ENCODE measurements around the gene INHBB.

INHBB gene

DNA sequence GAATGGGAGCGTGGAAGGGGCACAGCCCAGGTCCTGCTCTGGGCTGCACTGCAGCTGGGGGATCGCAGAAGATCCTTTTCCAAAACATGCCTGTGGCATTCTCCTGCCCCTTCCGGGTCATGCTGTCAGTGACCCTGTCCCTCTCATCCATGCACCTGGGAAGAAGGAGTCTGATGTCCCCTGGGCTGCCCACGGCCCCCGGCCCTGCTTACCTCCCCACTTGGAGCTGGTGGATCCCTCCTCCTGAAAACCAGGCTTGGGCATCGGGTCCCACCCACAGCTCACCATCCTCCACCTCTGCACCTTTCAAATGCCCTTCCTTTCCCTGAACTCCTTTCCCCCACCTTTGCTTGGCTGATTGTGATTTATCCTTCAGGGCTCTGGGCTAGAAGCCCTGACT lies 11.8 kb downstream of the INHBB start:
- no peak for DNase-seq (ENCODE audit: low read depth)

DNA sequence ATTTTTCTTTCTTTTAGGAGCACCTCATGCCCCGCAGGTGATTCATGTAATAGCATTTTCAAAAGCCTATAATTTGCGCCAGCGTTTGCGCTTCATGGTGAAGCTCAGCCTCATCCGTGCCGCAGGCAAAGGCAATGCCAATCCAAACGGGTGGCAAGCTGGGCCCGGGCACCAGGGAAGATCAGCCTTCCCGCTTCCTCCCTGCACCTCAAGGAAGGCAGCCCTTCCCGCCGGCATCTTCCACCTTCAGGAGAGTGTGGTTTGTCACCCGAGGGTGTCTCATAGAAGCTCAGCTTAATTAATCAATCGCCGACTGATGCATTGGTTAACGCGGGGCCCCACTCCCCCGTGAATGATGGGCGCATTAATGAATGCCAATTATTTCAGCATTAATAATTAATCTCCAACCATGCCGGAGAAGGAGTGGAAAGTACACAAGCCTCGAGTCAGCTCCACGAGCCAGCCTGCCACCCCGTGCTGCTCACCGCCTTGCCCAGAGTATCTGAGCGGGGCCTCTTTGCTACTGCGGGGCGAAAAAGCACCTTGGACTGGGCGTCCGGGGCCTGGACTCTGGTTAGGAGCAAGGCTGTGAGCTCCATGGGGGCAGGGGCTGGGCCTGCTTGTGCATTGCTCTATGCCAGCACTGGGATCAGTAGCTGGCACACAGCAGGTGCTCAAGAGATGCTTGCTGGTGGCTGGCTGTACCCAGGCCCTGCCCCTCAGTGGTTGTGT lies 13.0 kb downstream of the INHBB start:
- DNase-seq (ENCODE audit: low read depth), result no peak

DNA sequence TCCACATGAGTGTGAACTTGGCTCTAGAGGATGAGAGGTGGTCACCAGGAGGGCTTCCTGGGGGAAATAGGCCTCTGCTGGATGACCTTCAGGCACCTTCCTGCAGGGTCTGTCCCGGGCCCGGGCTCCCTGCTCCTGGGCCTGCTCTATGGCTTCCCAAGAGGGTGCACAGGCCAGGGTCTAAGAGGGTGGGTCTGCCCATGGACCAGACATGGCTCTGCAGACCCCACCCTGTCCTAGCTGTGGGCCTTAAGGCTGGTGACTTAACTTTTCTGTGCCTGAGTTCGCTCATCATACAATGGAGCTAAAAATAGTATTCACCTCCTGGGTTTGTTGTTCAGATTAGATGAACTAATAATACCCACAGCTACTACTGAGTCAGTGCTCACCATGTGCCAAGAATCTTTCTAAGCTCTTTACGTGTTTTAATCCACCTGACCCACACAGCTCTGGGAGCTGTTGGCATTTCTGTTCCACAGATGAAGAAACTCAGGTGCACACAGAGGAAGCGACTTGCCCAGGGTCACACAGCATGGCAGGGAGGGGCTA lies 14.4 kb downstream of the INHBB start:
- no peak for DNase-seq (ENCODE audit: low read depth)

DNA sequence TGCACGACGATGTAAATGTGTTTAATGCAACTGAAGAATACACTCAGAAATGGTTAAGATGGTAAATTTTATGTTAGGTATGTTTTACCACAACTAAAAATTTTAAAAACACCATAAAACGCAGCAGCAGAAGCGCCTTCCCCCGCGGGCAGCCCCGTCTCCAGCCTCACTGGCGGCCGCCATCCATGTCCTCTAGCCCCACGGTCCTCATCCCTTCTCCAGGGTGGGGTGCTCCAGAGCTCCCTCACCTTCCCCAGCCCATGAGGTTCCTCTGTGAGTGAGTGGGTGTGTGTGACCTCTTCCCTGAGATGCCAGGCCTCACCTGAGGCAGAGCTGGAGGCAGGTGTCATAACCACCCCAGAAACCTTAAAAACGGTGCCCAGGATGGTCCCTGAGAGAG lies 17.0 kb downstream of the INHBB start:
- DNase-seq (ENCODE audit: low read depth), result no peak

DNA sequence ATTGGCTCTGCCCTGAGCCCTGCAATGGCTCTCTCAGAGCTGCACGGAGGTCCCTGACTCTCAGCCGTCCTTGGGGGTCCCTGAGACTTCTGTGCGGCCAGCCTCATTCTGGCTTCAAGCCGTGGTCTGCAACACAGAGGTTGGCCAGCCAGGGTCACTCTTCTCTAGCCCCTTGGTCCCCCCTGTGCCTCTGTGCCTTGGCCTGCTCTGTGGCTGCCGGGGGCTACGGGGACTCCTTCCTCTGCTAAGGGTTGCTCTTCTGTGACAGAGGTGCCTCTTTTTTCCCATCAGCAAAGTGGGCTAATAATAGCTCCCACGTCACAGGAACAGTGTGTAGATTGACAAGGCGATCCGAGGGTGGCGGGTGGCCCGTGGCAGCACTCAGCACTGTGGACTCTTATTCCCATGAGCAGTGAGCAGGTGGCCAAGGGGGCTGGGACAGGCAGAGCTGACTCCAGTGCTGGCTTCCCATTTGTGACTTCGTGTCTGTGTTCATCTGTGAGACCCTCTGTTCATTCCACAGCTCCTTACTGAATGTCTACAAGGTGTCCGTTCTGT lies 19.4 kb downstream of the INHBB start:
- no peak for DNase-seq (ENCODE audit: low read depth)

DNA sequence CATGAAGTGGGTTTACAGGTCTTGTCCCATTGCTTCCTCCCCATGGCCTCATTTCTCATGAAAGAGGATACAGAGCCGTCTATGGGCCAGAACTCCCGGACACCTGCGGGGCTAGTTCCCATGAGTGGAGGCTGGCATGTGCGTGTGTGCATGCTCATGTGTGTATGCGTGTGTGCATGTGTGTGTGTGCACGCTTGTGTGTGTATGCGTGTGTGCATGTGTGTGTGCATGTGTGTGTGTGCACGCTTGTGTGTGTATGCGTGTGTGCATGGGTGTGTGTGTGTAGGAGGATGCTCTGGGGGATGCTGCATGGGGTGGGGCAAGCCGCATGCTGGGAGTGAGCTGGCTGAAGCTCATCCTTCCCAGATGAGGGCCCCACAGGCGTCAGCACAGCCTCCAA lies 20.8 kb downstream of the INHBB start:
- DNase-seq (ENCODE audit: low read depth), result no peak

DNA sequence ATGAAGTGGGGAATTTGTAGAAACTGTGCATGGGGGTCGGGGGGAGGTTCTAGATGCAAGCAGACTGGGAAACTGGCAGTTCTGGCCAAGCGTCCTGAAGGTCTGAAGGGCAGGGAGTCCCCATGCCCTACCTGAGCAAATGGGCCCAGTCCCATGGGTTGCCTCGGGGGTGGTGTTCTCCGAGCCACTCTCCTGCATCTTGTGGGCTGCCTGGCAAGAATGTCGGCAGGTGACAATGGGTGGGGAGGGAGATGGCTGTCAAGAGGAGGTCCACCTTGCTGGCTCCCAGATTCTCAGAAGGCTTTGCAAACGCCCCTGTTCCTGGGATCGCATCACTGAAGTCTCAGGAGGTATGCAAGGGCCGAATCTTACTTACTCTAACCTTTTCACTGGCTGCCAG lies 21.3 kb downstream of the INHBB start:
- no peak for DNase-seq (ENCODE audit: low read depth)

DNA sequence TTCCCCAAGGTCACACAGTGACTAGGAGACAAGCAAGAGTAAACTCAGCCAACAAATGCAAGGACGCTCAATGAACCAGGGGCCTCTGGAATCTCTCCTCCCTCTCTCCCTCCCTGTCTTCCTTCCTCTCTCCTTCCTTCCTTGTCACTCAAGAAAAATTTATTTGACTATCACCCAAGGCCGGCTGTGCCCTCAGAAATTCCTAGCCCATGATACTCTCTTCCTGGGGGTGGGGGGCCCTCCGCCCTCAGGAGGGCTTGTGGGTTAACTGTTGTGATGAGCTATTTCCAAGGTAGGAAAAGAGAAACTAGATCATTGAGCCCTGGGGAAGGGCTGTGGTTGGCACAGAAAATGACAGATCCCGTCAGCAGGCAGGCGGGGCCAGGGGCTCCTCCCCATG lies 21.7 kb downstream of the INHBB start:
- DNase-seq (ENCODE audit: low read depth), result no peak

DNA sequence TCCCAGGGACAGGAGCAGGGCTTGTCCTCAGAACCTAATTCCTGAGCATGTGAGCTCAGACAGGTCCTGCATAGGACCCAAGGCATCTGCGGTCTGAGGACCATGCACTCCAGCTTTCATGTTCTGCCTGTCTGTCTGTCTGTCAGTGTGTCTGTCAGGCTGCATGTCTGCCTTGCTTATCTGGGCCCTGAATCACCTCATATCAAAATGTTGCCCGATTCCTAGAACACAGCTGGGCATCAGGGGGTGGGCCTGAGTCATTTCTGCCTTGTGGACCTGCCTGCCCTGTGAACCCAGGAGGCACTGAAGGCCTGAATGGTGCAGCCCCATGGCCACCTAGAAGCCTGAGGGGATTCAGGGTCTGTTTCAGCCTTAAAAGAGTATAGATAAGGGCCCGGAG lies 22.1 kb downstream of the INHBB start:
- DNase-seq (ENCODE audit: low read depth), result no peak

DNA sequence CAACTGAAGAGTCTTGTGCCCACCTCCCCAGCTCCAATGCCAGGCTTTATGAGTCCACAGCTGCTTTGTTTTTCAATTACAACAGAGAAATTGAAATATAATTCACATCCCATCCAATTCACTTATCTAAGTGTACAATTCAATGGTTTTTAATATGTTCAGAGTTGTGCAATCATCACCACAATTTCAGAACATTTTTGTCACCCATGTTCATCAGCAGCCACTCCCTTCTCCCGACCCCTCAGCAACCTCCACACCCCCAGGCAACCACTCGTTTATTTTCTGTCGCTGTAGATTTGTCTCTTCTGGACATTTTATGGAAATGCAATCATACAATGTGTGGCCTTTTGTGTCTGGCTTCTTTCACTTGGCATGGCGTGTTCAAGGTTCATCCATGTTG lies 23.3 kb downstream of the INHBB start:
- DNase-seq (ENCODE audit: low read depth), result no peak

DNA sequence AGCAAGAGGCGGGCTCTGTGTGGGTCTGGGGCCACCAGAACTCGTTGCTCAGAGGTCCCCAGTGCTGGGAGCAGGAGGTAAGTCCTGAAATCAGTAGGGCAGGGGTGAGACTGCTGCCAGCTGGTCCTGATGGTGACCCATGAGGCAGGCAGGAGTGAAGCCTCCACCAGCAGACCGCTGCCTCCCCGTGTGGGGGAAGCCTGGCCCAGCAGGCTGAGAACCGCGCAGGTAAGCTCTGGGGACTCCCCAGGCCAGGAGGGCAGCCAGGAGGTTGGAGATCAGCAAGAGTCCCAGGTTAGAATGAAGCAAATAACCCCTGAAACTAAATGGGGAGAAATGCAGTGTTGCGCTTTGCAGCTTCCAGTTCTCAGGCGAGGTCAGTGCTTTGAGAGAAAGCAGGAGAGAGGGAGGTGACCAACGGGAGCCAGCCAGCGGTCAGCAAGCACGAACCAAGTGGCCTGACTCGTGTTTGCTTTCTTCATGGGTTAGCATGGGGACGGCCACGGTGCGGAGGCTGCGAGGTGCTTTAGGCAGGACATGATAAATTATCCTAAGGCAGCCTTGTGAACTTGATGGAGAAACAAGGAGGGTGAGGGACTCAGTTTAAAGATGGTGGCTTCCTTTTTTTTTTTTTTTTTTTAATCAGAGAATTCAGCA lies 26.2 kb downstream of the INHBB start:
- no peak for DNase-seq (ENCODE audit: low read depth)

DNA sequence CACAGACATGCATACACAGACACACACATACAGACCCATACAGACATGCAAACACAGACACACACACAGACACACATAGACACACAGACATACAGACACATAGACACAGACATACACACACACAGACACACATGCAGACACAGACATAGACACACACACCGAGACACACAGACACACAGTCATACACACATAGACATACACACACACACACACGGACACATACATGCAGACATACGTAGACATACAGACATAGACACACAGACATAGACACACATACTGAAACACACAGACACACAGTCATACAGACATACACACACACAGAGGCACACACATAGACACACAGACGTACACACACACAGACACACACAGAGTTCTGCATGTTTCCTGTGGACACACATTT lies 26.9 kb downstream of the INHBB start:
- DNase-seq (ENCODE audit: low read depth), result no peak

DNA sequence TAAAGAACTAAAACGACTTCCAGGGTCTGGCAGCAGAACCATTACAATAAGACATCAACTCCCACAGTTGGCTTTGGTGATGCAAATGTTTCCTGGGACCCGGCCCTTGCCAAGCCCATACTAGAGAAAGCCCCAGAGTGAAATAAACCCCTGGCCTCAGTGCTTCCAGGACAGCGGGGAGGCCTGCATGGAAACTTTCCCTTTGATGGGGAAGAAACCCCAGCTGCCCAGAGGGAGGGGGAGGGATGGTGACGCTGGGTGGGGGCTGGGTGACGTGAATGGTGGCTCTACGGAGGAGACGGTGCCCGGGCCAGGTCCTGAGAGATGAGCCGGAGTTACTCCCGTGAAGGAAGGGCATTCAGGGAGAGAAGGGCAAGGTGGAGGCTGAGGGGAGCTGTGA lies 27.5 kb downstream of the INHBB start:
- DNase-seq (ENCODE audit: low read depth), result no peak

DNA sequence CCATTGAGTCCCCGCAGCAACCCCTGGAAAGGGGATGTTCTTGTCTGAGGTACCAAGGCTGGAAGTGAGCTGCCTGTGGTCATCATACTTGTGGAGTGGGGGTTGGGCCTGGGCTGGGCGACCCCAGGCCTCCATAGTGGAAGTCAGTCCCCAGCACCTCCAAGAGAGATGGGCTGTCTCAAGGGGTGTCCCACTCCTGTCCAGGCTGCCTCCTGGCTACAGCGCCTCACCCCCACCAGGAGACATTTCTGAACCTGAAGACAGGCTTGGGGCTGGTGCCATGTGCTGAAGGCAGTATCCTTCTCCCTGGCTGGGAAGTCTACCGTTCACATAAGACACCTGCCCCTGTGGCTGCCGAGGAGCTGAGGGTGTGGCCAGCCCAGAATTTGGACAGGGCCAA lies 28.9 kb downstream of the INHBB start:
- DNase-seq (ENCODE audit: low read depth), result no peak

DNA sequence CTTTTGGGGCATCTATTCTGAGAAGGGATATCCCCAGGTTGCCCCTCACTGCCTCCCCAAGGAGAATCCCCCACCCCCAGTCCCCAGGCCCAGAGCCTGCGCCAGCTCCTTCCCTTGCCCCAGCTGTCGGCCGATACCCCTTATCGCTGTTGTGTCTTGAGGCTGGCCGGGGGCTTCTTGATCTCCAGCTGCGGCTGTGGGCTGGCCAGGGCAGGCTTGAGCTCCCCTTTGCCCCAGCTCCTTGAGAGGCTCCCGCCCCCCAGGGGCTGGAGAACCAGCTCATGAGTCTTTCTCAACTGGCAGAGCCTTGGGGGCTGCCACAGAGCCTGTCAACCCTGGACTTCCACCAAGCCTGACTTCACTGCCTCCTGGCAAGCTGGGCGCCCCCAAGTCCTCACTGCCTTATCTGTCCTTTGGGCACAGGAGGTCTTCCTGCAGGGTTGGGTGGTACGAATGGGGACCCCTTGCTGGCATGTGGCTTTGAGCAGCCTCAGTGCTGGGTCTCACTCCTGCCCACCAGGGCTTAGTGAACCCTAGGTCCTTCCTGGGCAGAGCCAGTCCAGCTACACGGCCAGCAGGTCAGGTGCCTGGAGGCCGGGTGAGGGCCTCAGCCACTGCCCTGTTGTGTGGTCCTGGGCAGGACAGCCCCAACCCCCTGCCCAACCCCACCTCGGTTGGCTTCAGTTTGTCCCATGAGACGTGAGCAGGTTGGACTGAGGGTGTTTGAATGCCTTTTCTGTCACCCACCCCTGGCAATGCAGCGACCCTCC lies 29.5 kb downstream of the INHBB start:
- no peak for DNase-seq (ENCODE audit: low read depth)

DNA sequence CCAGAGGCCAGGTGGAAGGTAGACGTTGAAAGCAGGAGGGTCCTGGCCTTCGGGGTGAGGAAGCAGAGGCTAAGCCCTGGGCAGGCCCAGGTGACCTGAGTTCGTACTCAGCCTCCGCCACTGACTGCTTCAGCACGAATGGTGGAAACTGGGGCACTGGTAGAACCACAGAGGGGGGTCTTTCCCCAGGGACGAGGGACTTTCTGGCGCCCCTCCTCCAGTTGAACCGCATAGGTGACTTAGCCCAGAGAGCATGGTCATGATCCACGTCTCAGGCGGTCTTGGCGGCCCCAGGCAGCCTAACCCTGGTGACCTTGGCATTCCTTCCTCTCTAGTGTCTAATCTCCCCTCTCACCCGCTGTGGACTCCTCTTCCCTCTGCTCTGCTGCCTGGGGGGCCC lies 30.2 kb downstream of the INHBB start:
- no peak for DNase-seq (ENCODE audit: low read depth)

DNA sequence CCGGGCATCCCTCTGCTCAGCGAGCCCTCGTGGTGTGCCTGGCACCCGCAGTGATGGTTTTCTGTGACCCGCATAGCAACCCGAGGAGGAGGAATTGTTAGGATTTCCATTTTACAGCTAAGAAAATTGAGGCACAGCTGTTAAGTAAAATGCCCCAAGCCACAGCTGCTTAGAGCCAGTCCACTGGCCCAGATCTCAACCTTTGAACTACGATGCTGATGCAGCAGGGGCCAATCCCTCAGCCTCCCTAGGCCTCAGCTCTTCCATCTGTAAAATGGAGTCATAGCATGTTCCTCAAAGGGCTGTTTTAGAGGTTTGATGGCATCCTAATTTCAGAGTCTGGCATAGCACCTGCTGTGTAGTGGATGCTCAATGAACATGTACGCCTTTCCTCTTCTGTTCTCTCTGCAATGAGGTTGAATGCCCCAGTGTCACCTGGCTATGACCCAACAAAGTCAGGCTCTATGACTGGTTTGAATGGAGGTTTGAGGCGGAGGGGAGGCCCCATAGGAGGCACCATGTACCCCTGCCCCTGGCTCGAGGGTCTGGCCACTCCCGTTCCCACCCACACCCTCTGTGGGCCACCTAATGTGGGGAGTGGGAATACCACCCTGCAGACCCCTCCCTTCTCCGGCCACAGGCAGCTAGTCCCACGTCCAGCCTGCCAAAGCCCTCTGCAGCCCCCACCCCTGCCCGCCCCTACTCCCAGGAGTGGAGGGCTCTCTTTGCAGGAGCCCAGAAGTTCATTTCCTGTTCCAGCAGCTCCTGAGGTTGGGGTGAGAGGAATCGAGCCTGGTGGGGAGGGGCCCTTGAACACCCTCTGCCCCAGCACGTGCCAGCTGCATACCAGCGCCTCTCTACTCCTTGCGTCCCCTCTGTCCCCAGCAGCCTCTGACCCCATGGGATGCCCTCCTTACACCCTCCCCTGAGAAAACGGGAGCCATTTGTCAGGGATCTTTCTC lies 31.0 kb downstream of the INHBB start:
- no peak for DNase-seq (ENCODE audit: low read depth)

DNA sequence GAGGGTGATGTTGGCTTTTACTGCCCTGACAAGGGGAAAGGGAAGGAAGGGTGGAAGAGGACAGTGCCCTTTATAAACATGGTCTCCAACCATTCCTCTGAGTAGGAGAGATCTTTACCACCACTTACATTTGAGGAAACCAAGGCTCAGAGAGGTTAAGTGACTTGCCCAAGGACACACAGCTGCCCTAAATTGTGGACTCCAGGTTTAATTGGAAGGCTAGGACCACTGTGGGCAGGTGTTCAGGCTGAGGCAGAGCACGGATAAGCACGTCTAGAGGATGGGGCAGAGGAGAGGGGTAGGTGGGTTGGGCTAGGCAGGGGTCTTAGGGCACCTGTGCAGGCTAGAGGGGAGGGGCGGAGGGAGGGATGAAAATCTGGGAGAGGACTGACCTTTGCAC lies 32.7 kb downstream of the INHBB start:
- no peak for DNase-seq (ENCODE audit: low read depth)

DNA sequence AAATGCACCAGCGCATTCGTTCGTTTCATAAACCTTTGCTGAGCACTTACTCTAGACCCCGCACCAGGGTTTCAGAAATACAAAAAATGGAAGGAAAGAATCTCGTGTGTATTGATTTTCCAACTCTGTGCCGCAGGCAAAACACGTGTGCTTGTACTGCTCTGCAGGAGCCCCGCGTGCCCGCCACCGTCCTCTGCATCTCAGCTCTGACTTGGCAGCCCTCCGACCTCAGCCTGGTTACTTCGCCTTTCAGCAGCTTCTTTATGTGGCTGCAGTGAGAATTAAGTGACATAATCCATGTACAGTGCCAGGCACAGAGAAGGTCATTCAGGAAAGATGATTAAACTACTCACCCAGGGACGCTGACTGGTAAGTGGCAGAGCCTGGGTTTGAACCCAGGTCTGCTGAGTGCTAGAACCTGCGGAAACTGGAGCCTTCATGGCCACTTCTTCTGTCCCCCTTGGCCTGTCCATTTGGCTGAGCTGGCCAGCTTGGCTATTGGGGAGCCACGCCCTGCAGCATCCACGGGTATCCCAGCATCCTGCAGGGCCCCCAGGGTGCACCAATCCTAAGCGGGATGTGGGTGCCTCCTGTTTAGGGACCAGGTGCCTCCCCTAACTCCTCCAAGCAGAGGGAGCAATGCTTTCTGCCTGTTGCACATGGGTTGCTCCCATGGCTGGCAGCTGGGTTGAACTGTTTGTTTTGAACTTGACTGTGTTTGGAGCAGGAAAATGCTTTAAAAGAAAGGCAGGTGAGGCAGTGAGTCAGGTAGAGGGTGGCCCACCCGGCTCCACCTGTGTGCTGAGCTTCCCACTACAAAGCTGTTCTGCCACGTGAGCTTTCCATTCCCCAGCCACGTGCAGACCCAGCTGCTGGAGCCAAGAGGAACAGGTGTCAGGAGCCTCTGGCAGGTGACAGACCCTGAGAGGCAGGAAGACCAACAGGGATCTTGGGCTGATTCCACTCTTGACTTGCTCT lies 34.3 kb downstream of the INHBB start:
- no peak for DNase-seq (ENCODE audit: low read depth)

DNA sequence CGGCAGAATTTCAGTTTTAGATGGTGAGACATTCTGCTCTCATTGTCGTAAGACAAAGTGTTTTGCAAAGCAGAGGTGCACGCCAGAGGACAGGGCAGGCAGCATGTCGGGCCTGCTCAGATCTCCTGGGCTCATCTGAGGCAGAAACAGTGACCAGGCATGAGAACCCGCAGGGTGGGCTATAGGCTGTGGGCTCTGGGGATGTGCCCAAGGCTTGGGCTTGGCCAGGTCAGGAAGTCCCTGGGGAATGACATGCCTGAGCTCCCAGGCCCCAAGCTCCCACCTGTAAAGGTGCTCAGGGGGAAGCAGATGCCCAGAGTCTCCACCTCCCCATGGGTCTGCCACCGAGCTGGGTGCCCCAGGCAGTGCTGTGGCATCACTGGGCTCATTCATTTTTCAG lies 35.3 kb downstream of the INHBB start:
- no peak for DNase-seq (ENCODE audit: low read depth)

Data from activated T-helper 9 cell treated with anti-CD3 and anti-CD28 coated beads, Interleukin-2, amount 50 U/mL, for 16 hours (primary cell).